ENCODE results near the gene RCBTB2.

RCBTB2 gene

GRCh38 chr13:48531416-48532255, 1.2 kb downstream of the RCBTB2 start:
- no peak for DNase-seq (ENCODE audit: low read depth in 2 of 2)

GRCh38 chr13:48530833-48531232, 2.0 kb downstream of the RCBTB2 start:
- DNase-seq (ENCODE audit: low read depth in 2 of 2) = no peak

GRCh38 chr13:48528720-48529119, 4.2 kb downstream of the RCBTB2 start:
- DNase-seq (ENCODE audit: low read depth in 2 of 2) = no peak

GRCh38 chr13:48527955-48528354, 4.9 kb downstream of the RCBTB2 start:
- no peak for DNase-seq (ENCODE audit: low read depth in 2 of 2)

GRCh38 chr13:48526286-48526685, 6.6 kb downstream of the RCBTB2 start:
- no peak for DNase-seq (ENCODE audit: low read depth in 2 of 2)

GRCh38 chr13:48518083-48518482, 14.8 kb downstream of the RCBTB2 start:
- no peak for DNase-seq (ENCODE audit: low read depth in 2 of 2)

- no peak for DNase-seq (ENCODE audit: low read depth in 2 of 2)
These were observed 17.1 kb downstream of the RCBTB2 start for GRCh38 chr13:48515732-48516131.

GRCh38 chr13:48514793-48515192, 18.1 kb downstream of the RCBTB2 start:
- no peak for DNase-seq (ENCODE audit: low read depth in 2 of 2)

GRCh38 chr13:48511621-48512230, 21.2 kb downstream of the RCBTB2 start:
- no peak for DNase-seq (ENCODE audit: low read depth in 2 of 2)

- no peak for DNase-seq (ENCODE audit: low read depth in 2 of 2)
These were observed 22.2 kb downstream of the RCBTB2 start for GRCh38 chr13:48510698-48511097.

- no peak for DNase-seq (ENCODE audit: low read depth in 2 of 2)
These were observed 24.9 kb downstream of the RCBTB2 start for GRCh38 chr13:48508011-48508410.

GRCh38 chr13:48507021-48507420, 25.9 kb downstream of the RCBTB2 start:
- DNase-seq (ENCODE audit: low read depth in 2 of 2) = no peak

- DNase-seq (ENCODE audit: low read depth in 2 of 2) = no peak
These were observed 26.7 kb downstream of the RCBTB2 start for GRCh38 chr13:48506092-48506701.

- peak in 1 of 2 donors; percentile 31 for DNase-seq (ENCODE audit: low read depth in 2 of 2)
These were observed 27.2 kb downstream of the RCBTB2 start for GRCh38 chr13:48505597-48506091.

GRCh38 chr13:48505012-48505411, 27.9 kb downstream of the RCBTB2 start:
- DNase-seq (ENCODE audit: low read depth in 2 of 2) = no peak

- no peak for DNase-seq (ENCODE audit: low read depth in 2 of 2)
These were observed 28.3 kb downstream of the RCBTB2 start for GRCh38 chr13:48504606-48505005.

GRCh38 chr13:48502601-48503319, 30.1 kb downstream of the RCBTB2 start:
- DNase-seq (ENCODE audit: low read depth in 2 of 2) = no peak

GRCh38 chr13:48501705-48502104, 31.2 kb downstream of the RCBTB2 start:
- DNase-seq (ENCODE audit: low read depth in 2 of 2) = no peak

GRCh38 chr13:48500652-48501197, 32.2 kb downstream of the RCBTB2 start:
- no peak for DNase-seq (ENCODE audit: low read depth in 2 of 2)

GRCh38 chr13:48497669-48498068, 35.2 kb downstream of the RCBTB2 start:
- DNase-seq (ENCODE audit: low read depth in 2 of 2) = no peak

GRCh38 chr13:48496271-48497161, 36.4 kb downstream of the RCBTB2 start:
- DNase-seq (ENCODE audit: low read depth in 2 of 2) = no peak
